Esophagus (tissue), 2 donors: ENCODE results near the gene PIP4K2B. TPM values are rescaled to one million over a fixed set of nuclear protein-coding genes. Genes with fewer than 3 reads are reported as not detected.

ENCODE experiments used
- polyA plus RNA-seq, 2 donors: library from polyadenylated mRNA; stranded (reverse); fragments of 200-250 nt; gene quantifications; one replicate each; pipeline ENCODE4 v1.2.3, GENCODE V29; 2013
- donor health status: healthy with polysubstance abuse.
- donor health status: Bipolar disorder and iron deficiency.

PIP4K2B gene
- polyA plus RNA-seq, 2 donors: 7.7 to 11.1 TPM

Other genes starting within 250 kb of the PIP4K2B start
- gene SRCIN1, start 193.6 kb downstream of the PIP4K2B start, polyA plus RNA-seq: 1 to 10 TPM; 2.2 to 2.5 TPM
- 1 to 10 TPM; 1.1 to 1.9 TPM for gene EPOP, start 124.6 kb downstream of the PIP4K2B start, polyA plus RNA-seq
- gene MLLT6, start 94.3 kb downstream of the PIP4K2B start, polyA plus RNA-seq: 10 to 100 TPM; 20.9 to 66.1 TPM
- gene CISD3, start 69.2 kb downstream of the PIP4K2B start, polyA plus RNA-seq: 10 to 100 TPM; 14.5 to 28.5 TPM
- gene PCGF2, start 51.2 kb downstream of the PIP4K2B start, polyA plus RNA-seq: 10 to 100 TPM in 1 of 2 donors, 1 to 10 TPM in 1; 9.4 to 22.4 TPM
- 100 to 1,000 TPM; 198 to 204 TPM for gene PSMB3, start 46.8 kb downstream of the PIP4K2B start, polyA plus RNA-seq
- gene CWC25, start 25.8 kb upstream of the PIP4K2B start, polyA plus RNA-seq: 10 to 100 TPM; 15.2 to 21.0 TPM
- gene RPL23, start 54.2 kb upstream of the PIP4K2B start, polyA plus RNA-seq: 1,000 to 10,000 TPM; 2,779 to 3,117 TPM
- gene LASP1, start 70.5 kb upstream of the PIP4K2B start, polyA plus RNA-seq: 10 to 100 TPM; 26.5 to 33.0 TPM
- gene FBXO47, start 167.8 kb upstream of the PIP4K2B start, polyA plus RNA-seq: not detected